SK-N-MC (cell line): ENCODE measurements around the gene ERBIN.
"Not testable (repeated sequence)": the region's sequence is repeated elsewhere in the genome, so short reads cannot be mapped to it uniquely, and the experiment has no call there.

Source experiments
- DNase-seq: peaks from one replicate; pipeline ENCODE4 v3.0.0-alpha.2; 2011; ENCODE audit warnings: low read depth, low spot score
- H3K27ac ChIP-seq: fragments of 200-600 bp; sonication (generic); 2 replicates; pipeline ENCODE4 v1.5.1; 2016; ENCODE audit warnings: mixed run types
- H3K36me3 ChIP-seq: fragments of 200-600 bp; sonication (generic); 2 replicates; pipeline ENCODE4 v1.6.1; 2017; ENCODE audit warnings: antibody characterized with exemption, low read length, mixed read lengths; ENCODE audit not compliant: insufficient read depth
- H3K4me3 ChIP-seq: fragments of 200-600 bp; sonication (generic); 2 replicates; pipeline ENCODE4 v1.5.1; 2016
- H3K9ac ChIP-seq: fragments of 200-600 bp; sonication (generic); 2 replicates; pipeline ENCODE4 v1.8.0; 2017; ENCODE audit warnings: mixed run types, mixed read lengths; ENCODE audit not compliant: insufficient read length
- H3K9me3 ChIP-seq: fragments of 200-600 bp; sonication (generic); 2 replicates; pipeline ENCODE4 v1.6.1; 2017; ENCODE audit warnings: low read depth, mild to moderate bottlenecking, antibody characterized with exemption, low read length, moderate library complexity, mixed read lengths
- EZH2 ChIP-seq: fragments of 200-600 bp; sonication (generic); IDR thresholded peaks from one replicate; pipeline ENCODE4 v1.6.1; 2017; ENCODE audit warnings: antibody characterized with exemption
- FOXP2 ChIP-seq: optimal IDR thresholded peaks from 2 replicates; pipeline ENCODE3; 2011; ENCODE audit warnings: mild to moderate bottlenecking, moderate library complexity; ENCODE audit not compliant: insufficient read depth; ENCODE audit errors: extremely low read length, control extremely low read depth
- POLR2AphosphoS5 ChIP-seq: IDR thresholded peaks from 2 replicates; pipeline ENCODE4 v1.6.1; 2012; ENCODE audit warnings: mild to moderate bottlenecking, low read depth, low read length, borderline replicate concordance

ERBIN gene

GRCh38 chr5:65961633-65962032 is 35.3 kb downstream of the ERBIN start:
- Histone ChIP-seq H3K9ac (no peak overlapping the region), H3K36me3 (no peaks in the 10 kb centered on the region), H3K9me3 (no peaks in the 10 kb centered on the region), H3K27ac (no peak overlapping the region), H3K4me3 (no peak overlapping the region)
- DNase-seq: no peak
- TF ChIP-seq POLR2AphosphoS5 (no peak), EZH2 (no peak), FOXP2 (no peak)

GRCh38 chr5:65967288-65968066 is 41.1 kb downstream of the ERBIN start:
- Histone ChIP-seq H3K9me3 (no peaks in the 10 kb centered on the region), H3K36me3 (no peaks in the 10 kb centered on the region), H3K4me3 (no peak overlapping the region), H3K27ac (no peak overlapping the region), H3K9ac (no peak overlapping the region)
- no peak for DNase-seq
- TF ChIP-seq POLR2AphosphoS5 (no peak), EZH2 (no peak), FOXP2 (no peak)

GRCh38 chr5:65969539-65970393 is 43.4 kb downstream of the ERBIN start:
- no peak overlapping the region for H3K9ac ChIP-seq
- TF ChIP-seq POLR2AphosphoS5: no peak
- no peak for TF ChIP-seq FOXP2
- no peak for TF ChIP-seq EZH2
- H3K9me3 ChIP-seq: no peaks in the 10 kb centered on the region
- no peak overlapping the region for H3K27ac ChIP-seq
- DNase-seq: no peak
- H3K4me3 ChIP-seq: peak overlapping the region; percentile 37
- no peaks in the 10 kb centered on the region for H3K36me3 ChIP-seq

- DNase-seq: no peak
- H3K36me3 ChIP-seq: no peaks in the 10 kb centered on the region
- H3K4me3 ChIP-seq: peak overlapping the region; percentile 37; the same call in 1 of the 2 replicates
- H3K9ac ChIP-seq: no peak overlapping the region
- H3K9me3 ChIP-seq: no peaks in the 10 kb centered on the region
- no peak overlapping the region for H3K27ac ChIP-seq
- TF ChIP-seq FOXP2 (no peak), POLR2AphosphoS5 (no peak), EZH2 (no peak)
These were observed 44.3 kb downstream of the ERBIN start for GRCh38 chr5:65970481-65971367.

GRCh38 chr5:65971643-65972042 is 45.3 kb downstream of the ERBIN start:
- TF ChIP-seq EZH2: no peak
- TF ChIP-seq POLR2AphosphoS5: no peak
- no peaks in the 10 kb centered on the region for H3K36me3 ChIP-seq
- no peak overlapping the region for H3K4me3 ChIP-seq
- no peaks in the 10 kb centered on the region for H3K9me3 ChIP-seq
- no peak overlapping the region for H3K9ac ChIP-seq
- no peak for DNase-seq
- no peak overlapping the region for H3K27ac ChIP-seq

GRCh38 chr5:65972896-65973295 is 46.5 kb downstream of the ERBIN start:
- H3K4me3 ChIP-seq, DNase-seq, H3K27ac ChIP-seq, H3K9me3 ChIP-seq, H3K36me3 ChIP-seq, H3K9ac ChIP-seq: not testable (repeated sequence)

- Histone ChIP-seq H3K9me3 (no peaks in the 10 kb centered on the region), H3K36me3 (no peaks in the 10 kb centered on the region), H3K9ac (no peak overlapping the region), H3K27ac (no peak overlapping the region), H3K4me3 (no peak overlapping the region)
- TF ChIP-seq EZH2 (no peak), FOXP2 (no peak), POLR2AphosphoS5 (no peak)
- DNase-seq: no peak
These were observed 51.9 kb downstream of the ERBIN start for GRCh38 chr5:65978251-65978650.

GRCh38 chr5:65981548-65981947 is 55.2 kb downstream of the ERBIN start:
- H3K9ac ChIP-seq: no peak overlapping the region
- DNase-seq: no peak
- H3K9me3 ChIP-seq: no peaks in the 10 kb centered on the region
- no peak overlapping the region for H3K4me3 ChIP-seq
- H3K27ac ChIP-seq: peak overlapping the region; percentile 55; the same call in 1 of the 2 replicates
- no peak for TF ChIP-seq EZH2
- TF ChIP-seq POLR2AphosphoS5: no peak
- TF ChIP-seq FOXP2: no peak
- no peaks in the 10 kb centered on the region for H3K36me3 ChIP-seq
